HUES6 (cell line): ENCODE measurements around the gene RHOT2.
A peak's percentile ranks its signal among the peaks of the same experiment; 100 is the strongest.

Experiments
- H3K27ac ChIP-seq: 2 replicates; pipeline ENCODE4 v1.7.0; 2013; ENCODE audit warnings: low read depth, mild to moderate bottlenecking, low read length, inconsistent platforms
- H3K27me3 ChIP-seq: 2 replicates; pipeline ENCODE4 v1.6.1; 2013; ENCODE audit warnings: low read length; ENCODE audit not compliant: control insufficient read depth, insufficient read depth
- H3K36me3 ChIP-seq: 2 replicates; pipeline ENCODE4 v1.6.1; 2013; ENCODE audit warnings: low read length; ENCODE audit not compliant: control insufficient read depth, insufficient read depth
- H3K4me1 ChIP-seq: 2 replicates; pipeline ENCODE4 v1.6.1; 2013; ENCODE audit warnings: low read length; ENCODE audit not compliant: control insufficient read depth, insufficient read depth
- H3K4me3 ChIP-seq: 2 replicates; pipeline ENCODE4 v1.5.1; 2013; ENCODE audit warnings: low read depth, low read length
- H3K9ac ChIP-seq: one replicate; pipeline ENCODE4 v1.6.1; 2013; ENCODE audit warnings: mild to moderate bottlenecking, low read length
- H3K9me3 ChIP-seq: 2 replicates; pipeline ENCODE4 v1.6.1; 2013; ENCODE audit warnings: low read depth, low read length; ENCODE audit not compliant: control insufficient read depth, insufficient read depth

RHOT2 gene

DNA sequence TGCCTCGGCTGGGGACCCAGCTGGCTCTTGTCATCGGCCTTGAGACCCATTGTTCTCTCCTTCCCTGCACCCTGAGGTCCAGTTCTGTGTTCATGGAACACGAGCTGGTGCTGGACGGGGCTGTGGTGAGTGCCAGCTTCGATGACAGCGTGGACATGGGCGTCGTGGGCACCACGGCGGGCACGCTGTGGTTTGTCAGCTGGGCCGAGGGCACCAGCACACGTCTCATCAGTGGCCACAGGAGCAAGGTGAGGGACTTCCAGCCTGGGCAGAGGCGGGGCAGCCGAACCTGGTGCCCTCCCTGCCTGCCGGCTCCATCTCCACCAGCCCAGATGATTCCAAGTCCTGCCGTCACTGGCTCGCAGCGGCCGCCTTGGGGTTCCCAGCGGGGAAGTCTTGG, 5.3 kb upstream of the RHOT2 start:
- Histone ChIP-seq H3K36me3 (peaks cover 15% of the 10 kb centered on the region), H3K4me3 (no peak overlapping the region), H3K27ac (no peak overlapping the region), H3K9me3 (no peaks in the 10 kb centered on the region), H3K4me1 (peaks cover 7% of the 10 kb centered on the region), H3K9ac (no peak overlapping the region), H3K27me3 (no peaks in the 10 kb centered on the region)

DNA sequence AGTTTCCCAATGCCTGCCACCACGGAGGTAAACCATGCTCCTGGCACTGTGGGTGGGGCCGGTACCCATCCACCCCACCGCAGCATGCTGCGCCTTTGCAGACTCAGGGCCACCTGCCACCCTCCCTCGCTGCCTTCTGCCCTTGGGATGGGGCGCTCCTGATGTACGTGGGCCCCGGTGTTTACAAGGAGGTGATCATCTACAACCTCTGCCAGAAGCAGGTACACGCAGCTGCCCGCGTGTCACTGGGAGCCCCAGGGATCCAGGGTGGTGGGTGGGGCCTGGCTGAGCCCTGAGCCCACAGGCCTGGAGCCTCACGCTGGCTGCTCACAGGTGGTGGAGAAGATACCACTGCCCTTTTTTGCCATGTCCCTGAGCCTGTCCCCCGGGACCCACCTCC, 1.4 kb upstream of the RHOT2 start:
- Histone ChIP-seq H3K36me3 (peaks cover 30% of the 10 kb centered on the region), H3K4me3 (no peak overlapping the region), H3K27ac (no peak overlapping the region), H3K27me3 (no peaks in the 10 kb centered on the region), H3K4me1 (peaks cover 6% of the 10 kb centered on the region; the same call in 1 of the 2 replicates), H3K9me3 (no peaks in the 10 kb centered on the region), H3K9ac (no peak overlapping the region)

DNA sequence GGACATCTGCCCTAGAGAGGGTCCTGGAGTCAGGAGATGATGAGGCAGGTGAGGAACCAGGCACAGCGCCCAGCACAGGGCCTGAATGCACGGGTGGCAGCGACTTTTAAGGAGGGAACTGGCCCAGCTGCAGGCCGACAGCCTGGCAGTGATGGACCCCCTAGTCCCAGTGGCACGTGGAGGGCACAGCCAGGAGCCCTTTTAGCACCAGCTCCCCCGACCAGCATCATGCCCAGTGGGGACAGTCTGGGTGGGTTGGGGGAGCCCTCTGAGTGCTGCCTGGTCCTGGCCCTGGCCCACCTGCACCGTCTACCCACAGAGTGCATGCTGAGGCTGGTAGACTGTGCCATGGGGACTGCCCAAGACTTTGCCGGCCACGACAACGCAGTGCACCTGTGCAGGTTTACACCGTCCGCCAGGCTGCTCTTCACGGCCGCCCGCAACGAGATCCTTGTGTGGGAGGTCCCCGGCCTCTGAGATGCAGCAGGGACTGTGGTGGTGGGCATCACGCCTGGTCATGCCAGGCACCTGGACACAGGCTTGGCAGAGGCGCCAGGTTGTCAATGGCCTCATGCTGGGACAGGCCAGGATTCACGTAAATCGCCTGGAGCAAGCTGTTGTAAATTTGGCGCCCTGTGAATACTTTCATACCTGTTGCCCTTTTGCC, 686 bp upstream of the RHOT2 start:
- H3K9ac ChIP-seq = no peak overlapping the region
- H3K4me3 ChIP-seq = peak overlapping the region; percentile 13
- no peak overlapping the region for H3K27ac ChIP-seq
- H3K27me3 ChIP-seq = no peaks in the 10 kb centered on the region
- peaks cover 37% of the 10 kb centered on the region for H3K36me3 ChIP-seq
- H3K9me3 ChIP-seq = no peaks in the 10 kb centered on the region
- H3K4me1 ChIP-seq = peaks cover 5% of the 10 kb centered on the region; the same call in 1 of the 2 replicates

DNA sequence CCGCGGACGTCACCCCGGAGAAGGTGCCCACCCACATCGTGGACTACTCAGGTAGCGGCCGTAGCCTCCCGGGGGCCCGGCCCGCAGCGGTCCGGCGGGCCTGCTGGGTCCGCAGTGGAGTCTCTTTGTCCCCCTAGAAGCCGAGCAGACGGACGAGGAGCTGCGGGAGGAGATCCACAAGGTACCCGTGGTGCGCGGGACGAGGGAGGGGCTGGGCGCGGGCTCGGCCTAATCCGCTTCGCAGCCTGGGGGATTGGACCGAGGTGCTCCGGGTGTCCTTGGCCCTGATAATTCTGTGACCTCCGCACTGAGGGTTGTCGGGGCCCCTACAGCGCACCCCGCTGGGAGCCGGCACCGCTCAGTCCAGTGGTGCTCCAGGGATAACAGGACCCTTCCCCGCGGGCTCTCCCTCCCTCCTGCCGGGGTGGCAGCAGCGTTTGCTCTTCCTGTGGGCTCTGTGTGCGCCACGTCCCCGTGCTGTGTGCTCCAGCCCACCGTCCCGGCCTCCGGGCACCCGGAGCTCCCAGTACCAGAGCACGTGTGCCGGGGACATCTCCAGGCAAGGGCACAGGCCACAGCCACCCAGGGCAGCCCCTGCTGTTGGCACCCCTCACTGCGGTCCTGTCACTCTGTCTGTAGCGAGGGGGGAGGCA, 713 bp downstream of the RHOT2 start:
- peak overlapping the region; percentile 75 for H3K9ac ChIP-seq
- H3K9me3 ChIP-seq = no peaks in the 10 kb centered on the region
- peak overlapping the region; percentile 79; the same call in 1 of the 2 replicates for H3K27ac ChIP-seq
- H3K27me3 ChIP-seq = no peaks in the 10 kb centered on the region
- peaks cover 5% of the 10 kb centered on the region; the same call in 1 of the 2 replicates for H3K4me1 ChIP-seq
- peaks cover 47% of the 10 kb centered on the region for H3K36me3 ChIP-seq
- peak overlapping the region; percentile 89 for H3K4me3 ChIP-seq

DNA sequence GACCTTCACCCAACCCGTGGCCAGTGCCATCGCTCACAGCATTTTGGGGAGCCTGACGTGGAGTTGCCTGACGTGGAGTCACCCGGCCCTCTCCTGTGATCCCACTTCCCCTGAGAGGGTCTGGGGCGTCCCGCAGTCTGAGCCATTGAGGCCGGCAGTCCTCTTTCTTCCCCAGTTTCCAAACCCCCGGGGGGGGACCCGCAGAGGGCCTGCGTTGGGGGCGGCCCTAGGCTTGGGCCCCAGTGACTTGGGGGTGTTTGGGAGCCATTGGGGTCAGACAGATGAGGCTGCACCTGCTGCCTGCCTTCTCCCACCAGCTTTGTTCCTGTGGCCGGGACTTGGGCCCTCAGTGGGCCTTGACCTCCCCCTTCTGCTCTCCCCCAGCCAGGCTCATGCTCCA, 1.7 kb downstream of the RHOT2 start:
- no peaks in the 10 kb centered on the region for H3K9me3 ChIP-seq
- H3K4me3 ChIP-seq = no peak overlapping the region
- peaks cover 54% of the 10 kb centered on the region for H3K36me3 ChIP-seq
- no peaks in the 10 kb centered on the region for H3K27me3 ChIP-seq
- no peak overlapping the region for H3K27ac ChIP-seq
- H3K9ac ChIP-seq = no peak overlapping the region
- peaks cover 11% of the 10 kb centered on the region for H3K4me1 ChIP-seq

DNA sequence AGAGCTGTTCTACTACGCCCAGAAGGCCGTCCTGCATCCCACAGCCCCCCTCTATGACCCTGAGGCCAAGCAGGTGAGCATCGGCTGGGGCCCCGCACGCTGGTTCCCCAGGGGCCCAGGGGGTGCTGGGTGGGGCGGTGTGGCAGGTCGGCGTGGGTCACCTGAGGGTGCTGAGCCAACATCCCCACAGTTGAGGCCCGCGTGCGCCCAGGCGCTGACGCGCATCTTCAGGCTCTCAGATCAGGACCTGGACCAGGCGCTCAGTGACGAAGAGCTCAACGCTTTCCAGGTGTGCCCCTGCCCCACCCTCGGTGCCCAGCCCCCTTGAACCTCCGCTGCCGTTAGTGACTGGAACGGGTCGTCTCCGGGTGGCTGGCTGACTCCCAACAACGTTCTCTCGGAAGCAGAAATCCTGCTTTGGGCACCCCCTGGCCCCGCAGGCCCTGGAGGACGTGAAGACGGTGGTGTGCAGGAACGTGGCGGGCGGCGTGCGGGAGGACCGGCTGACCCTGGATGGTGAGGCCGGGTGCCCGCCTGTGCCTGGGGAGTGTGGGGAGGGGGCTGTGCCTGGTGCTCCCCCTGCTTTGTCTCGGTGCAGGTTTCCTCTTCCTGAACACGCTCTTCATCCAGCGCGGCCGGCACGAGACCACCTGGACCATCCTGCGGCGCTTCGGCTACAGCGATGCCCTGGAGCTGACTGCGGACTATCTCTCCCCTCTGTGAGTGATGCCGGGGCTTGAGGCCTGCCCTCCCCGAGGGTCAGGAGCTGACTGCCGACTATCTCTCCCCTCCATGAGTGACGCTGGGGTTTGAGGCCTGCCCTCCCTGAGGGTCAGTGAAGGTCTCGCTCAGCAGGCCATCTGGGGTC, 2.8 kb downstream of the RHOT2 start:
- H3K36me3 ChIP-seq = peaks cover 54% of the 10 kb centered on the region
- no peaks in the 10 kb centered on the region for H3K27me3 ChIP-seq
- no peak overlapping the region for H3K4me3 ChIP-seq
- H3K27ac ChIP-seq = no peak overlapping the region
- no peaks in the 10 kb centered on the region for H3K9me3 ChIP-seq
- peaks cover 18% of the 10 kb centered on the region for H3K4me1 ChIP-seq
- H3K9ac ChIP-seq = no peak overlapping the region

DNA sequence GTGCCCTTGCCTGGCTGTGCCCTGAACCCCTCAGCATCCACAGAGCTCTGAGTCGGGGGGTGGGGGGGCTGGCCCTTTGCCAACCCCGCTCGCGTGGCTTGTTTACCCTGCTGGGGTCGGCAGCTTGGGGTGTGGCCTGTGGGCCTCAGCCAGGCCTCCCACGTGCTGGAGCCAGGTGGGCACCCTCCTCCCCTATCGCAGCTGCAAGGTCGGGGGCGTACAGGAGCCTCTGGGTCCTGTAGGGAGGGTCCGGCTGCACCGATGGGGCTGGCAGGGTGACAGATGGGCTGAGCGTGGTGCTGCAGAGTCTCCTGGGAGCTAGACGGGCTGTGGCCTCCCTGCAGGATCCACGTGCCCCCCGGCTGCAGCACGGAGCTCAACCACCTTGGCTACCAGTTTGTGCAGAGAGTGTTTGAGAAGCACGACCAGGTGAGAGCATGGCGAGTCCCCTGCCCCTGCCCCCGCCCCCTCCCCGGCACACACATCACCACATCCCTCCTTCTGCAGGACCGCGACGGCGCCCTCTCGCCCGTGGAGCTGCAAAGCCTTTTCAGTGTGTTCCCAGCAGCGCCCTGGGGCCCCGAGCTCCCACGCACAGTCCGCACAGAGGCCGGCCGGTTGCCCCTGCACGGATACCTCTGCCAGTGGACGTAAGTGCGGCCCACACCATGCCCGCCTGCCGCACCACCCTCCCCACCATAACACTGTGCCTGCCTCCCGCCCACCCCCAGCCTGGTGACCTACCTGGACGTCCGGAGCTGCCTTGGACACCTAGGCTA, 3.6 kb downstream of the RHOT2 start:
- H3K36me3 ChIP-seq = peaks cover 54% of the 10 kb centered on the region
- no peak overlapping the region for H3K9ac ChIP-seq
- H3K27me3 ChIP-seq = no peaks in the 10 kb centered on the region
- no peak overlapping the region for H3K27ac ChIP-seq
- H3K4me1 ChIP-seq = peaks cover 19% of the 10 kb centered on the region
- no peaks in the 10 kb centered on the region for H3K9me3 ChIP-seq
- no peak overlapping the region for H3K4me3 ChIP-seq

DNA sequence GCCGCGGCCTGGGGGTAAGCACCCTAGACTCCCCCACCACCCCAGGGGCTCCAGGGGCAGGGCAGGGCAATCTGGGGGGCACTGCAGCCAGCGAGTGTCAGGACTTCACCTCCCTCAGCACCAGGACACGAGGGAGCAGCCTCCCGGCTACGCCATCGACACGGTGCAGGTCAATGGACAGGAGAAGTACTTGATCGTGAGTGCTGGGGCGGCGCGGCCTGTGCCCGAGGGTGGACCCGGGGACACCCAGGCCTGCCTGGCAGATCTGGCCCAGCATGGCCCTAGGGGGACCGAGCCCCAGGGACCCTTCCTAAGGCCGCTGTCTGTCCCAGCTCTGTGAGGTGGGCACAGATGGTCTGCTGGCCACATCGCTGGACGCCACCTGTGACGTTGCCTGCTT, 4.4 kb downstream of the RHOT2 start:
- Histone ChIP-seq H3K36me3 (peaks cover 54% of the 10 kb centered on the region), H3K9me3 (no peaks in the 10 kb centered on the region), H3K4me1 (peaks cover 28% of the 10 kb centered on the region), H3K27me3 (no peaks in the 10 kb centered on the region), H3K27ac (no peak overlapping the region), H3K9ac (no peak overlapping the region), H3K4me3 (no peak overlapping the region)

DNA sequence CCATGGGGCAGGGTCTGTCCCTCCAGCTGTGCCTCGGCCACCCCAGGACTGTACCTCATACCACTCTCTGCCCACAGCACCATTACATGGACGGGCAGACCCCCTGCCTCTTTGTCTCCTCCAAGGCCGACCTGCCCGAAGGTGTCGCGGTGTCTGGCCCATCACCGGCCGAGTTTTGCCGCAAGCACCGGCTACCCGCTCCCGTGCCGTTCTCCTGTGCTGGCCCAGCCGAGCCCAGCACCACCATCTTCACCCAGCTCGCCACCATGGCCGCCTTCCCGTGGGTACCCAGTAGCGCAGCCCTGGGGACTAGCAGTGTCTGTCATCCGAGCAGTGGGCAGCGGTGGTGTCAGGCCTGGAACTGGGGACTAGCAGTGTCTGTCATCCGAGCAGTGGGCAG, 4.9 kb downstream of the RHOT2 start:
- no peak overlapping the region for H3K9ac ChIP-seq
- H3K9me3 ChIP-seq = no peaks in the 10 kb centered on the region
- H3K27ac ChIP-seq = no peak overlapping the region
- peaks cover 54% of the 10 kb centered on the region for H3K36me3 ChIP-seq
- H3K27me3 ChIP-seq = no peaks in the 10 kb centered on the region
- peaks cover 32% of the 10 kb centered on the region for H3K4me1 ChIP-seq
- H3K4me3 ChIP-seq = no peak overlapping the region

DNA sequence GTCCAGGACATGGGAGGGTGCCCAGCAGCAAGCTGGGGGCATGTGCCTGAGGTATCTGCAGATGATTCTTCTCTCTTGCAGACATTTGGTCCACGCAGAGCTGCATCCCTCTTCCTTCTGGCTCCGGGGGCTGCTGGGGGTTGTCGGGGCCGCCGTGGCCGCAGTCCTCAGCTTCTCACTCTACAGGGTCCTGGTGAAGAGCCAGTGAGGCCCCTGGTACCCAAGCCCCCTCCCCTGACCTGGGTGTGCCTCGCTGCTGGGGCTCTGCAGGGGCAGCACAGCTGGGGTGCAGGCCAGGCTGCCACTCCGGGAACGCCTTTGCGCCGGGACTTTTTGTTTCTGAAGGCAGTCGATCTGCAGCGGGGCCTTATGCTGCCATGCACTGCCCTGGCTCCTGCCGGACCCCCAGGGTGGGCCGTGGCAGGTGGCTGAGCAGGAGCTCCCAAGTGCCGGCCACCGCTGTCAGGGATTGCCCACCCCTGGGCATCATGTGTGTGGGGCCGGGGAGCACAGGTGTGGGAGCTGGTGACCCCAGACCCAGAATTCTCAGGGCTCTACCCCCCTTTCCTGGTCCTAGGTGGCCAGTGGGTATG, 5.6 kb downstream of the RHOT2 start:
- no peak overlapping the region for H3K4me3 ChIP-seq
- H3K9me3 ChIP-seq = no peaks in the 10 kb centered on the region
- H3K27me3 ChIP-seq = no peaks in the 10 kb centered on the region
- peaks cover 34% of the 10 kb centered on the region for H3K4me1 ChIP-seq
- H3K9ac ChIP-seq = no peak overlapping the region
- H3K36me3 ChIP-seq = peaks cover 54% of the 10 kb centered on the region
- H3K27ac ChIP-seq = no peak overlapping the region
